C4-2B (cell line): ENCODE measurements around the gene ATP13A3.

Experiments
- CTCF ChIP-seq: fragments of 450-650 bp; conservative IDR thresholded peaks from 2 replicates; pipeline ENCODE4 v1.5.1; 2017; ENCODE audit warnings: mild to moderate bottlenecking
- ZFX ChIP-seq: fragments of 450-650 bp; IDR thresholded peaks from 2 replicates; pipeline ENCODE4 v1.6.1; 2017

GRCh38 chr3:194505791-194506415 is 19.1 kb upstream of the ATP13A3 start:
- TF ChIP-seq CTCF = no peak
- no peak for TF ChIP-seq ZFX
